ENCODE results near the gene CHD3. TPM values are rescaled to one million over a fixed set of nuclear protein-coding genes. Genes with fewer than 3 reads are reported as not detected.
"Not testable (repeated sequence)": the region's sequence is repeated elsewhere in the genome, so short reads cannot be mapped to it uniquely, and the experiment has no call there.

The CHD3 gene
- total RNA-seq, 2 donors from 2014 or later: 154 to 217 TPM

DNA sequence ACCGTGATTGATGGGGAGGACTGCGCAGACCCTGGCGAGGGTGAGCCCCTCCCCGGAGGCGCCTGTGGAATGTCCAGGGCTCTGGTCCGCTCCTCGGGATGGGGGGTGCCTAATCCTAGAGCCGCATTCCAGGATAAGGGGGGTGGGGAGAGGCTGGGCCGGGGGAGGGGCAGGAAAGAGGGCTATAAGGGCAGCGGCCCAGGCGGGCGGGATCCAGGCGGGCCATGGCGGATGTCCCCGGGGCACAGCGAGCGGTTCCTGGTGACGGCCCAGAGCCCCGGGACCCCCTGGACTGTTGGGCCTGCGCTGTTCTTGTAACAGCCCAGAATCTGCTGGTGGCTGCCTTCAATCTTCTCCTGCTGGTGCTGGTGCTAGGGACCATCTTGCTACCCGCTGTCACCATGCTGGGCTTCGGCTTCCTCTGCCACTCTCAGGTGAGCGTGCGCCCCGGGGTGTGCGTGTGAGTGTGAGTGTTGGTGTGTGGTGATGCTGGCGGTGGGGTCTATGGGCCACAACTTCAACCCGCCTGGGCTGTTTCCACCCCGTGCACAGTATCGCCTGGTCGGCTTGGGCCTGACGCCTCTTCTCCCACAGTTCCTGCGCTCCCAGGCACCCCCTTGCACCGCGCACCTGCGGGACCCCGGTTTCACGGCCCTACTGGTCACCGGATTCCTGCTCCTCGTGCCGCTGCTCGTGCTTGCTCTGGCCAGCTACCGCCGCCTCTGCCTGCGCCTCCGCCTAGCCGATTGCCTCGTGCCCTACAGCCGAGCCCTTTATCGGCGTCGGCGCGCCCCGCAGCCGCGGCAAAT, 33.5 kb upstream of the CHD3 start, which contains the start of gene TMEM88:
TSS of gene TMEM88 (plus strand) at position 216 of the 809 bp plus-strand sequence. CDS start at position 225, 9 bp downstream.
- Mint-ChIP-seq H3K27me3 (no peaks in the 10 kb centered on the region), H3K27ac (no peak within 1 kb of the TSS), H3K4me1 (peaks cover 22% of the 10 kb centered on the region), H3K4me3 (peak within 1 kb of the TSS; percentile 15), H3K9me3 (no peaks in the 10 kb centered on the region), H3K36me3 (ENCODE audit: low read depth) (peaks cover 31% of the 10 kb centered on the region)
- ATAC-seq (replicated peaks): no peak

DNA sequence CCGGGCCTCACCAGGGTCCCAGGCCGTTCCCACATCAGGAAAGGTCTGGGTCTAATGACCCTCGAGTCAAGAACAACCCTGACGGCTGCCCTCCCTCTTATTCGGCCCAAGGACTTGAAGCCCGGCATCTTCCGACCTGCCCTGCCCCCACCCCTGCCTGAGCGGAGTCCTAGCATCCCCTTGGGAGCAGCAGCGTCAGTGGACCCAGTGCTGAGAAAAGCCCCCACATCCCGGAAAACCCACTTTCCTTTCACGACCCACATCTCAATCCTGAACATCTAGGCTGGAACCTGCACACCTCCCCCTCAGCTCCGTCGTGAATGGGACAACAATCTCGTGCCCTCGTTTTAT, 33.0 kb upstream of the CHD3 start:
- no peak overlapping the region for H3K4me3 Mint-ChIP-seq
- peaks cover 22% of the 10 kb centered on the region for H3K4me1 Mint-ChIP-seq
- ATAC-seq (replicated peaks): no peak
- H3K9me3 Mint-ChIP-seq: no peaks in the 10 kb centered on the region
- no peak overlapping the region for H3K27ac Mint-ChIP-seq
- H3K36me3 Mint-ChIP-seq (ENCODE audit: low read depth): peaks cover 25% of the 10 kb centered on the region
- no peaks in the 10 kb centered on the region for H3K27me3 Mint-ChIP-seq

DNA sequence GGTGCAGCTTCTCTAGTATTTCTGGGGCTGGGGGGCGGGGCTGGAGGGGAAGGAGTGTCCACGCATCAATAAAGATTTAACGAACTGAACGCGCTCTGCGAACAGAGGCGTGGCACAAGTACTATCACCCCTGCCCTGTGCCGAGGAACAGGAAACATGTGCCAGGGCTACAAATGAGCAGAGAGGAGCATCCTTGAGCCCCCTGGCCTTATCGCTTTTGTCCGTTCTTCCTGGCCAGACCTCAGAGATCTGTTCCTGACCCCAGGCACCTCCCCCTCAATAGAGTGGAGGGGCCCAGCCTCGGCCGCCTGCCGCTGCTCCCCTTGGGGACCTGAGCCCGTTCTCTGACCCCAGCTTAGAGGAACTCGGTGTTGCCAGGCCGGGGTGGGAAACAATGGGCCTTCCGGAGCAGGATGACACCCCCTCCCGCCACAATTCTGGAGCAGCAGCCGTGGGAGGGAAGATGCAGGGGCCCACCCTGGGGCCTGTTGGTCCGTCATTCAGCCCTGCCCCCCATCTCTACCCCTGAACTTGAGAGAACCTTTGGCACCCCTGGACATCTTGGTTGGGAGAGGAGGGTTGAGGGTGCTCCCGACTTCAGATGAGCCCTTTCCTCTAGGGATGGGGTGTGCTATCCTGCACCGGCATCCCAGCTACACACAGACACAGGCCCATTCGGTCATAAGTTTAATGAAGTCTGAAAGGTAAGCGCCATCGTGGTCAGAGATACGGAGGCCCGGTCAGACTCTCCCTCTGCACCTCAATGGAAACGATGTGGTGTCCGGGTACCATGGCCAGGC, 32.4 kb upstream of the CHD3 start:
- H3K9me3 Mint-ChIP-seq: no peaks in the 10 kb centered on the region
- ATAC-seq (replicated peaks): no peak
- H3K4me3 Mint-ChIP-seq: no peak overlapping the region
- no peaks in the 10 kb centered on the region for H3K27me3 Mint-ChIP-seq
- H3K4me1 Mint-ChIP-seq: peaks cover 18% of the 10 kb centered on the region
- no peak overlapping the region for H3K27ac Mint-ChIP-seq
- peaks cover 20% of the 10 kb centered on the region for H3K36me3 Mint-ChIP-seq (ENCODE audit: low read depth)

DNA sequence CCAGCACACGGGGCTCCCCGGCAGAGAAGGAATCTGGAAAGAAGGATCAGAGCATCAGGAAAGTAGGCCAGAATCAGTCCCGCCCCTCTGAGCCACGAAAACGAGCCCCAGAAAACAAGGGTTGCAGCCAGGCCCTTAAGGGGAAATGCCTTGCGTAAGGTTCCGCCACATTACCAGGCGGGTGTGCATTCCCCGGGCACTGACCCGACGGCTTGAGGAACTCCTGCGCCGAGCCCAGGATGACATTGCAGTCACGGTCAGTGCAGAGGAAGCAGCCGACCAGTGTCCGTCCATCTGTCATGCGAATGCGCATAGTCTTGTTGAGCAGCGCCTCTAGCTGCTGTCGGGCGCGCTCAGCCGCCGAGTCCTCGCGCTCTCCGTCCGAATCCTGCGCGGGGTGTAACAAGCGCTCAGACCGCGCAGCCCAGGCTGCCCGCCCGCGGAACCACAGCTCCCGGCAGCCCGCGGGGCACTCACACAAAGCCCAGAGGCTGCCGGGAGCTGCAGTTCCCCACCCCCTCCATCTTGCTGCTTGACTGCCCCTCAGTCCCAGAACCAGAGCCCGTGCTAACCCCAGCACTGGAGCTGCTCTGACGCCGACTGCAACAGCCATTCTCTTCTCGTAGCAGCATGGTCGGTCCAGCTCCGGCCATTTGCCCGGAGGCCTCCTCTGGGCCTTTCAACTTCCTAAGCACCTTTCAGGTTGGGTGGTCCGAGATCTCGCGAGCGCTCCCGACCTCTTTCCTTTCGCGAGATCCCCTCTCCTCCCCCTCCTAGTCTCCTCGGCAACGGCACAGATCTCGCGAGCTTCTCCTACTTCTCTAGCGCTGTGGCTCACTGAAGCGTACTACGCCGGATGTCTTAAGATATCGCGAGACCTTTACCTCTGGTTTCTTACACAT, 31.5 kb upstream of the CHD3 start, which contains the start of gene NAA38:
TSS of gene NAA38 (minus strand) at position 749 of the 902 bp plus-strand sequence. CDS start at position 653, 96 bp downstream.
- peak; percentile 91 for ATAC-seq (replicated peaks)
- Mint-ChIP-seq H3K27me3 (no peaks in the 10 kb centered on the region), H3K4me1 (peaks cover 18% of the 10 kb centered on the region), H3K4me3 (no peak within 1 kb of the TSS), H3K27ac (no peak within 1 kb of the TSS), H3K9me3 (no peaks in the 10 kb centered on the region), H3K36me3 (ENCODE audit: low read depth) (peaks cover 11% of the 10 kb centered on the region)

DNA sequence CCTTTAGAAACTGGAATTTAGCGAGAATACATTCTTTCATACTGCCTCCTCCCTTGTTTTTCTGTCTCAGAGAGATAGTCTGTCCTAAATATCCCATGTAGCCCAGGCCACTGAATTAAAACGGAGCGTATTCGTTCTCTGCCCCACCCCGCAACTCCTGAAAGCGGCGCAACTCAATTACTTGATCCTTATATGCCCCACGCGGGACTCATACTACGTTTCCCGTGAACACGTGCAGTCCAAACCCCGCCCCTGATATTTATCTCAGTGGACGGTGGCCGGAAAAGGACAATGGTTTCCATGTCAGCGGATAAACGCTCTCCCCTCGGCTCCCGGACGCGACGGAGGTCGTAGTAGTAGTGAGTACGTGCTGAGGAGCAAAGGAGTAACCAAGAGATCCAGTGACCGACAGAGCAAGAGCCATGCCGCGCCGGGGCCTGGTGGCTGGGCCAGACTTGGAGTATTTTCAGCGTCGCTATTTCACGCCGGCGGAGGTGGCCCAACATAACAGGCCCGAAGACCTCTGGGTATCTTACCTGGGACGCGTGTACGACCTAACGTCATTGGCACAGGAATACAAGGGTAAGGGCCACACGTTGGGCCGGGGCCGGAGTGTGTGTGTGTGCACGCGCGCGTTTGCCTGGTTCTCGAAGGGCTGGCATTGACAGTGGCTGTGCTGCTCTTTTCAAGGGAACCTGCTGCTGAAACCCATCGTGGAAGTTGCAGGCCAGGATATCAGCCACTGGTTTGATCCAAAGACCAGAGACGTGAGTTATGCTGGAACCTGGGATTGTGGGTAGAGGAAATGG, 30.7 kb upstream of the CHD3 start, which contains the start of gene CYB5D1:
TSS of gene CYB5D1 (plus strand) at position 291 of the 809 bp plus-strand sequence. CDS start at position 423, 132 bp downstream.
- H3K4me3 Mint-ChIP-seq: no peak within 1 kb of the TSS
- H3K36me3 Mint-ChIP-seq (ENCODE audit: low read depth): peaks cover 2% of the 10 kb centered on the region
- peaks cover 18% of the 10 kb centered on the region for H3K4me1 Mint-ChIP-seq
- peak; percentile 57 for ATAC-seq (replicated peaks)
- no peaks in the 10 kb centered on the region for H3K9me3 Mint-ChIP-seq
- no peak within 1 kb of the TSS for H3K27ac Mint-ChIP-seq
- no peaks in the 10 kb centered on the region for H3K27me3 Mint-ChIP-seq

DNA sequence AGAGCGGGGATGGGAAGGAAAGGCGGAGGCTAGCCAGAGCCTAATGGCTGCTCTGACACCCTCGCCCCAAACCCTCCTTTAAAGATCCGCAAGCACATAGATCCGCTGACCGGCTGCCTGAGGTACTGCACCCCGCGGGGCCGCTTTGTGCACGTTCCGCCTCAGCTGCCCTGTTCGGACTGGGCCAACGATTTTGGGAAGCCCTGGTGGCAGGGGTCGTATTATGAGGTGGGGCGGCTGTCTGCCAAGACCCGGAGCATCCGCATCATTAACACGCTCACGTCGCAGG, 30.1 kb upstream of the CHD3 start:
- no peak for ATAC-seq (replicated peaks)
- Mint-ChIP-seq H3K27ac (no peak overlapping the region), H3K4me3 (no peak overlapping the region), H3K4me1 (peaks cover 18% of the 10 kb centered on the region), H3K9me3 (no peaks in the 10 kb centered on the region), H3K27me3 (no peaks in the 10 kb centered on the region), H3K36me3 (ENCODE audit: low read depth) (no peaks in the 10 kb centered on the region)

DNA sequence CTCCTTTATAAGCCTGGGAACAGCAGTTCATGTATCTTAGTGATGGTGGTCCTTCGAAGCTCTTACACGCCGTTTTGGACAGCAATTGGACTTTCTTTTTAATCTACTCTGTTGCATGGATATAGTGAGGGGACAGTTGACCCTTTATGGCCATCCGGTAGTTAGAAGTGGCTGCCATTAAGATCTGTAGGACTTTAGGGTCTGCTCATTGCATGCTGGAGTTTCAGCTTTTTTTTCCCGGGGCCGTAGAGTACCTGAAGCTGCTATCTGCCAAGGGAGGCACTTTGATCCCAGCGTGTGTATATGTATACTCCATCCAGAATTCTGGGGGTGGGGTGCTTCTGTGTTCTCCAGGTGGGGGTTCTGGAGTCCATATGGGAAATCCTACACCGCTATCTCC, 29.6 kb upstream of the CHD3 start:
- no peak overlapping the region for H3K27ac Mint-ChIP-seq
- no peak overlapping the region for H3K4me3 Mint-ChIP-seq
- ATAC-seq (replicated peaks): no peak
- peaks cover 18% of the 10 kb centered on the region for H3K4me1 Mint-ChIP-seq
- H3K27me3 Mint-ChIP-seq: no peaks in the 10 kb centered on the region
- no peaks in the 10 kb centered on the region for H3K9me3 Mint-ChIP-seq
- H3K36me3 Mint-ChIP-seq (ENCODE audit: low read depth): no peaks in the 10 kb centered on the region

DNA sequence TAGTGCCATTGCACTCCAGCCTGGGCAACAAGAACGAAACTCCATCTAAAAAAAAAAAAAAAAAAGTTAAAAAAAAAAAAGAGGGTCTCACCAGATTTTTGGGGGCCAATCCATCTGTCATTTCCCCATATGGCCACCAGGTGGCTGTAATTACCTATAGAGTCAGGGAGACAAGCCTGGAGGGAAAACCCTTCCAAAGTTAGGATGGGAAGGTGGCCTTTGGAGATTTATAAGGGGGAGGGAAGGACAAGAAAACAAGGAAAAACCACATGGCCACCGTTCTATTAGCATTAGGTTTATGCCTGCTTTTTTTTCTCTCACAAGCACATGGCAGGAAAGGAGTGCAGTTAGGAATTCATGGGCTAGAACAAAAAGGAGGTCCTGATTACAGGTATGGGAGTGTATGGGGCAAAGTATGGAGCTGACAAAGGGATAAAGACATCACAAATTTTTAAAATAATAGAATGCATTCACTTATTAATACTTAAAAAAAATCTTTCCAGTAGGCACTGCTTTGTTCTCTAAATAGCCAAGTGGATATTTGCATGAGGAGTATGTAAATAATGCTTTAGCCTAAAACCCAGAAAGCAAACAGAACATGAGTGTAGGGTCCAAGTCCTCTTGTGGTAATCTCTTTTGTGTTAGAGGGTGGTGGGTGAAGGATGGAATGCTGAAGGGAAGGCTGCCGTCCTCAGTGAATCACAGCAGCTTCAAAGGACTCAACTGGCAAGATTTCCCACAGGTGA, 25.7 kb upstream of the CHD3 start:
- H3K4me1 Mint-ChIP-seq: peaks cover 22% of the 10 kb centered on the region
- H3K9me3 Mint-ChIP-seq: no peaks in the 10 kb centered on the region

DNA sequence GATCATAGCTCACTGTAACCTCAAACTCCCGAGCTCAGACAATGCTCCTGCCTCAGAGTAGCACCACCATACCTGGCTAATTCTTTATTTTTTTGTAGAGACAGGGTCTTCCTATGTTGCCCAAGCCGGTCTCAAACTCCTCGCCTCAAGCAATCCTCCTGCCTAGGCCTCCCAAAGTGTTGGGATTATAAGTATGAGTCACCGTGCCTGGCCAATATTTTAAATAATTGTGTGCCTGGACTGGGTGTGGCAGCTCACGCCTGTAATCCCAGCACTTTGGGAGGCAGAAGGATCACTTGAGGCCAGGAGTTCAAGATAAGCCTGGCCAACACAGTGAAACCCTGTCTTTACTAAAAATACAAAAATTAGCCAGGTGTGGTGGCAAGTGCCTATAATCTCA, 24.2 kb upstream of the CHD3 start:
- not testable (repeated sequence) for H3K27me3 Mint-ChIP-seq; H3K4me3 Mint-ChIP-seq; H3K36me3 Mint-ChIP-seq (ENCODE audit: low read depth); ATAC-seq (replicated peaks); H3K9me3 Mint-ChIP-seq; H3K27ac Mint-ChIP-seq
- peaks cover 27% of the 10 kb centered on the region for H3K4me1 Mint-ChIP-seq

More for the DNA sequence above, 25.7 kb upstream of the CHD3 start:
- Mint-ChIP-seq H3K4me3 (no peak overlapping the region), H3K27ac (no peak overlapping the region), H3K36me3 (ENCODE audit: low read depth) (peaks cover 8% of the 10 kb centered on the region), H3K27me3 (no peaks in the 10 kb centered on the region)
- no peak for ATAC-seq (replicated peaks)

DNA sequence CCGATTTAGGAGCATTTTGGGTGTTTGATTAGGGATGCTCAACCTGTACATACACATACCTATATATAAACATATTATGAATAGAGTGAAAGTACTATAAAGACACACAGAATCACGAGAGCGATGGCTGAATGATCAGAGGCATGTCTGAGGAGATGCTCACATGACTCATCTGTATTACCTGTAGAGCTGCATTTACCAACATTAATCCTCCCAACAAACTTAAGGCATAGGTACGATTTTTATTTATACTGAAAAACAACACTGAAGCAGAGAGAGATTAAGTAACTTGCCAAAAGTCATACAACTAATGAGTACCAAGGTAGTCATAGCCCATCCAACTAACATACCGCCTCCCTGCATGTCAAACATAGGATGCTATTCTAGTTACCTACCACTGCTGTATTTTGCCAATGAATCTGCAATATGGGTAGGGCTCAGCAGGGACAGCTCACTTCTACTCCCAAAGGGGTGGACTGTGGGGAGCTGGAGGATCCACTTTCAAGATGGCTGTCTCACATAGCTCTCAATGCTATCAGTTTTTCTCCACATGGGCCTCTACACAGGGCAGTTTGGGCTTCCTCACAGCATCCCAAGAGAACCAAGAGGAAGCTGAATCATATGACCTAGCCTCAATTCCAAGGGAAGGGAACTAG, 23.5 kb upstream of the CHD3 start:
- no peaks in the 10 kb centered on the region for H3K27me3 Mint-ChIP-seq
- H3K36me3 Mint-ChIP-seq (ENCODE audit: low read depth): peaks cover 8% of the 10 kb centered on the region
- no peak for ATAC-seq (replicated peaks)
- H3K4me1 Mint-ChIP-seq: peaks cover 21% of the 10 kb centered on the region
- H3K27ac Mint-ChIP-seq: no peak overlapping the region
- no peak overlapping the region for H3K4me3 Mint-ChIP-seq
- H3K9me3 Mint-ChIP-seq: no peaks in the 10 kb centered on the region

DNA sequence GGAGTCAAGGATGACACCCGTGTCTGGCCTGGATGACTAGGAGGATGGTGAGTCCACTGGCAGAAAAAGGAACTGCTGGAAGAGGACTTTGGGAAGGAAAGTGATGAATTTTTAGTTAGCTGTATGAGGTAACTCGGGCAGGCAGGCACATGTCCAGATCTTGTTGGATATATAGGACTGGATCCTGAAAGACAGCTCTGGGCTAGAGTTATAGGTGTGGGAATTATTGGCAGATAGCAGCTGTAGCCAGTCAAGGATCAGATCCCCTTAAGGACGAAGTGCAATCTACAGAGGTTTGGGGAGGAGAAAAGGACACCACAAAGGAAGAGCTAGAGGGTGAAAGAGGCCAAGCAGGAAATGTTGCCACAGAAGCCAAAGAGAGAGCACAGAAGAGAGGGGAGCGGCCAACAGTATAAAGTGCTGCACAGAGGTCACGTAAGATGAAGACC, 20.7 kb upstream of the CHD3 start:
- Mint-ChIP-seq H3K27ac (peak overlapping the region; percentile 73), H3K27me3 (no peaks in the 10 kb centered on the region), H3K4me1 (peaks cover 21% of the 10 kb centered on the region), H3K9me3 (no peaks in the 10 kb centered on the region), H3K36me3 (ENCODE audit: low read depth) (peaks cover 26% of the 10 kb centered on the region), H3K4me3 (peak overlapping the region; percentile 50)
- peak; percentile 55 for ATAC-seq (replicated peaks)

DNA sequence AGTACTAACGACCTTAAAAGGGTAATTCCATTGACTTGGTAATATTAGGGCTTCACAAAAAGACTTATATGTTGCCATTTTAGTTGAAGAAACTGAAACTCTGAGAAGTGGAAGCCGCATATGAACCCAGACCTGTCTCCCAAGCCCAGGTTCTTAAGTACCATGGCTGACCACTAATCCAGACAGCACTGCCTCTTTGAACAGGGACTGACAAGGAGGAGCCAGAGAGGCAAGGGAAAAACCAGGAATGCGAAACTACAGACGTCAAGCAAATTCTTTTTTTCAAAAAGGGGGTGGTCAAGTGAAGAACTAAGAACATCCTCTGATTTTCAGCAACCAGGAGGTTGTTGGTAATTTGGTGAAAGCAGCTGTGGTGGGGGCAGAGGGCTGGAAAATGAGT, 15.5 kb upstream of the CHD3 start:
- peaks cover 56% of the 10 kb centered on the region for H3K36me3 Mint-ChIP-seq (ENCODE audit: low read depth)
- peak overlapping the region; percentile 62 for H3K27ac Mint-ChIP-seq
- H3K4me1 Mint-ChIP-seq: peaks cover 27% of the 10 kb centered on the region
- no peak overlapping the region for H3K4me3 Mint-ChIP-seq
- ATAC-seq (replicated peaks): no peak
- no peaks in the 10 kb centered on the region for H3K27me3 Mint-ChIP-seq
- no peaks in the 10 kb centered on the region for H3K9me3 Mint-ChIP-seq

Data from activated T-helper 17 cell treated with anti-CD3 and anti-CD28 coated beads, Interleukin-2, amount 50 U/mL, for 72 hours (primary cell).